Measurements from ENCODE around the gene AGBL4. TPM values are rescaled to one million over a fixed set of nuclear protein-coding genes. Genes with fewer than 3 reads are reported as not detected.

AGBL4 gene
- total RNA-seq, 1 experiment from 2014 or later: not detected

- TF ChIP-seq JUND (IDR thresholded peaks at IDR 0.05): no peak
Measured at GRCh38 chr1:49397086-49397485, 626.7 kb downstream of the AGBL4 start (continued).

- no peak overlapping the region for H2AFZ ChIP-seq (ENCODE audit: low read depth, low read length, poor library complexity, severe bottlenecking)
- CTCF ChIA-PET: no interaction called here
- RAD21 ChIA-PET (ENCODE audit: low non-redundant PET in 1 of 2, low total read pairs in 2 of 2, uncharacterized antibody in 2 of 2, unreplicated experiment in 2 of 2): no interaction called here
- no peak overlapping the region for H3K4me2 ChIP-seq (ENCODE audit: low read length)
- H4K20me1 ChIP-seq (ENCODE audit: insufficient read depth): no peaks in the 10 kb centered on the region
- no peaks in the 10 kb centered on the region for H3K4me1 ChIP-seq (ENCODE audit: control insufficient read depth in 1 of 2, insufficient read depth in 2 of 2, low read length in 2 of 2)
- no TSS peak for BruUV-seq (replicated peaks)
- DNase-seq (ENCODE audit: low read depth, low spot score) (no peak), ATAC-seq (no peak)
- POLR2A ChIA-PET: no interaction called here
- H3K27me3 ChIP-seq (ENCODE audit: insufficient read depth, low read length): no peaks in the 10 kb centered on the region
- intact Hi-C loops (cut with micrococcal nuclease): no loop called here
- H3K27ac ChIP-seq (ENCODE audit: low read depth, low read length): no peak overlapping the region
- H3K9me3 ChIP-seq (ENCODE audit: control insufficient read depth in 1 of 2, insufficient read depth in 1 of 2, low read depth in 1 of 2, low read length in 2 of 2): peaks cover 0 to 13% of the 10 kb centered on the region in 2 experiments; a peak in 1 of 4 replicates
- TF ChIP-seq TCF7L2 (IDR thresholded peaks at IDR 0.05; ENCODE audit: borderline replicate concordance, extremely low read depth, insufficient read depth, insufficient read length) (no peak), CTCF (IDR thresholded peaks at IDR 0.05 in 2 of 3, conservative IDR thresholded peaks at IDR 0.05 in 1 of 3; ENCODE audit: borderline replicate concordance in 1 of 3, insufficient read depth in 1 of 3, low read depth in 2 of 3, low read length in 2 of 3) (no peak)
- no peak overlapping the region for H3K9ac ChIP-seq (ENCODE audit: low read length)
- no peaks in the 10 kb centered on the region for H3K79me2 ChIP-seq (ENCODE audit: insufficient read depth, low read length)
- no peaks in the 10 kb centered on the region for H3K36me3 ChIP-seq (ENCODE audit: control insufficient read depth in 1 of 2, insufficient read depth in 2 of 2, low read length in 2 of 2)
- H3K4me3 ChIP-seq (replicated peaks in 1 of 2; ENCODE audit: low read depth in 1 of 2, low read length in 2 of 2): no peak overlapping the region
- H3K9me2 ChIP-seq (ENCODE audit: insufficient read depth): no peaks in the 10 kb centered on the region
Measured at GRCh38 chr1:49394200-49394599, 629.6 kb downstream of the AGBL4 start.

- Histone ChIP-seq H4K20me1 (ENCODE audit: insufficient read depth) (no peaks in the 10 kb centered on the region), H3K27ac (ENCODE audit: low read depth, low read length) (no peak overlapping the region), H3K9me2 (ENCODE audit: insufficient read depth) (no peaks in the 10 kb centered on the region), H3K9me3 (ENCODE audit: control insufficient read depth in 1 of 2, insufficient read depth in 1 of 2, low read depth in 1 of 2, low read length in 2 of 2) (peaks cover 0 to 21% of the 10 kb centered on the region in 2 experiments; a peak in 2 of 4 replicates), H3K4me1 (ENCODE audit: control insufficient read depth in 1 of 2, insufficient read depth in 2 of 2, low read length in 2 of 2) (no peaks in the 10 kb centered on the region), H2AFZ (ENCODE audit: low read depth, low read length, poor library complexity, severe bottlenecking) (no peak overlapping the region), H3K4me2 (ENCODE audit: low read length) (no peak overlapping the region), H3K4me3 (replicated peaks in 1 of 2; ENCODE audit: low read depth in 1 of 2, low read length in 2 of 2) (no peak overlapping the region), H3K79me2 (ENCODE audit: insufficient read depth, low read length) (no peaks in the 10 kb centered on the region), H3K9ac (ENCODE audit: low read length) (no peak overlapping the region), H3K36me3 (ENCODE audit: control insufficient read depth in 1 of 2, insufficient read depth in 2 of 2, low read length in 2 of 2) (no peaks in the 10 kb centered on the region), H3K27me3 (ENCODE audit: insufficient read depth, low read length) (no peaks in the 10 kb centered on the region)
- ChIA-PET RAD21 (ENCODE audit: low non-redundant PET in 1 of 2, low total read pairs in 2 of 2, uncharacterized antibody in 2 of 2, unreplicated experiment in 2 of 2) (no interaction called here), POLR2A (no interaction called here), CTCF (no interaction called here)
- ATAC-seq (no peak), DNase-seq (ENCODE audit: low read depth, low spot score) (no peak)
- BruUV-seq (replicated peaks): no TSS peak
- intact Hi-C loops (cut with micrococcal nuclease): no loop called here
- TF ChIP-seq FOSL1 (IDR thresholded peaks at IDR 0.05; ENCODE audit: low read depth) (no peak), SIN3A (IDR thresholded peaks at IDR 0.05; ENCODE audit: low read depth) (no peak), MAX (IDR thresholded peaks at IDR 0.05) (no peak), YY1 (IDR thresholded peaks at IDR 0.05; ENCODE audit: extremely low read depth, insufficient replicate concordance, low read depth, low read length) (no peak), EZH2phosphoT487 (IDR thresholded peaks at IDR 0.05; ENCODE audit: borderline replicate concordance) (no peak), JUND (IDR thresholded peaks at IDR 0.05) (no peak), ZBTB33 (IDR thresholded peaks at IDR 0.05; ENCODE audit: extremely low read depth, insufficient replicate concordance, low read length) (no peak), TCF7L2 (IDR thresholded peaks at IDR 0.05; ENCODE audit: borderline replicate concordance, extremely low read depth, insufficient read depth, insufficient read length) (no peak), ATF3 (IDR thresholded peaks at IDR 0.05) (no peak), POLR2AphosphoS5 (IDR thresholded peaks at IDR 0.05; ENCODE audit: low read depth, low read length) (no peak), EGR1 (IDR thresholded peaks at IDR 0.05; ENCODE audit: low read depth) (no peak)
Measured at GRCh38 chr1:49389699-49390098, 634.1 kb downstream of the AGBL4 start.

Data from HCT116 (cell line).